Esophagus muscularis mucosa (tissue), 4 donors: ENCODE measurements around the gene WDFY3.

ENCODE experiments used
- EP300 ChIP-seq: sonication (generic); formaldehyde crosslinking; IDR thresholded peaks from one replicate; pipeline ENCODE4 v1.6.1; 2017; ENCODE audit warnings: antibody characterized with exemption
- POLR2A ChIP-seq: fragments of 450-650 bp; IDR thresholded peaks from one replicate; pipeline ENCODE4 v1.6.1; 2017; ENCODE audit warnings: antibody characterized with exemption, moderate library complexity, mild to moderate bottlenecking, low read depth
- POLR2AphosphoS5 ChIP-seq, 2 donors: sonication (generic); formaldehyde crosslinking; IDR thresholded peaks; one replicate each; pipeline ENCODE4 v1.6.1; 2017; ENCODE audit warnings: antibody characterized with exemption in 2 of 2
- TF ChIP-seq, protein P1 (sequence below), 3 experiments: fragments of 200-600 bp in 2 of 3; fragments of 450-650 bp in 1 of 3; sonication (generic) in 2 of 3; IDR thresholded peaks; one replicate each; pipeline ENCODE4 v1.5.1; 2017 to 2019; ENCODE audit warnings: antibody characterized with exemption in 3 of 3, mild to moderate bottlenecking in 2 of 3, moderate library complexity in 1 of 3

- TF ChIP-seq, protein P1, sequence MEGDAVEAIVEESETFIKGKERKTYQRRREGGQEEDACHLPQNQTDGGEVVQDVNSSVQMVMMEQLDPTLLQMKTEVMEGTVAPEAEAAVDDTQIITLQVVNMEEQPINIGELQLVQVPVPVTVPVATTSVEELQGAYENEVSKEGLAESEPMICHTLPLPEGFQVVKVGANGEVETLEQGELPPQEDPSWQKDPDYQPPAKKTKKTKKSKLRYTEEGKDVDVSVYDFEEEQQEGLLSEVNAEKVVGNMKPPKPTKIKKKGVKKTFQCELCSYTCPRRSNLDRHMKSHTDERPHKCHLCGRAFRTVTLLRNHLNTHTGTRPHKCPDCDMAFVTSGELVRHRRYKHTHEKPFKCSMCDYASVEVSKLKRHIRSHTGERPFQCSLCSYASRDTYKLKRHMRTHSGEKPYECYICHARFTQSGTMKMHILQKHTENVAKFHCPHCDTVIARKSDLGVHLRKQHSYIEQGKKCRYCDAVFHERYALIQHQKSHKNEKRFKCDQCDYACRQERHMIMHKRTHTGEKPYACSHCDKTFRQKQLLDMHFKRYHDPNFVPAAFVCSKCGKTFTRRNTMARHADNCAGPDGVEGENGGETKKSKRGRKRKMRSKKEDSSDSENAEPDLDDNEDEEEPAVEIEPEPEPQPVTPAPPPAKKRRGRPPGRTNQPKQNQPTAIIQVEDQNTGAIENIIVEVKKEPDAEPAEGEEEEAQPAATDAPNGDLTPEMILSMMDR (IDR thresholded peaks at IDR 0.05), result no peak
- no peak for TF ChIP-seq POLR2AphosphoS5 (IDR thresholded peaks at IDR 0.05)
- no peak for TF ChIP-seq EP300
- TF ChIP-seq POLR2A, result no peak
Measured at GRCh38 chr4:84957514-84958420, 8.7 kb downstream of the WDFY3 start.
